ENCODE measurements around the gene DEFB108B. TPM values are rescaled to one million over a fixed set of nuclear protein-coding genes. Genes with fewer than 3 reads are reported as not detected.
"Not testable (repeated sequence)": the region's sequence is repeated elsewhere in the genome, so short reads cannot be mapped to it uniquely, and the experiment has no call there.

The DEFB108B gene
- total RNA-seq, 1 experiment from 2014 or later: not detected

DNA sequence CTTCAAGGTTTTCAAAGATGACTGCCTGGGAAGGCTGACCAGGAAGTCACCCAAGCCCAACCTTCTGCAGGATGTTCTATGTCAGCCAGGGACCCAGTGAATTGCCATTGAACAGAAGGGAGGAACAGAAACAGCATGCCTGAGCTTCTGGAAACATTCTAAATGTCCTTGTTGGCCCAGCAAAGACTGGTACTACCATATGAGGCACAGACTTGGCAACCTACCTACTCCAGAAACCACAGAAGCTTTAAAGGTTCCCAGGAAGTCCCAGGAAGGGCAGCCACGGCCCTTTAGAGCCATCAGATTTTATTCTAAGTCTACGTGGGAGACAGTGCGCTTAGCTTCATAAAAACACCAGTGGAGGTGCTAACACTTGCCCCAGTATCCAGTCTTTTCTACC lies 20.5 kb upstream of the DEFB108B start:
- intact Hi-C loops (cut with micrococcal nuclease; ENCODE audit: unreplicated experiment): loop anchor here (2.0 kb wide), 2 partner anchors 20 to 60 kb away; no protein-coding TSS in a partner anchor
- not testable (repeated sequence) for BruUV-seq (replicated peaks)

DNA sequence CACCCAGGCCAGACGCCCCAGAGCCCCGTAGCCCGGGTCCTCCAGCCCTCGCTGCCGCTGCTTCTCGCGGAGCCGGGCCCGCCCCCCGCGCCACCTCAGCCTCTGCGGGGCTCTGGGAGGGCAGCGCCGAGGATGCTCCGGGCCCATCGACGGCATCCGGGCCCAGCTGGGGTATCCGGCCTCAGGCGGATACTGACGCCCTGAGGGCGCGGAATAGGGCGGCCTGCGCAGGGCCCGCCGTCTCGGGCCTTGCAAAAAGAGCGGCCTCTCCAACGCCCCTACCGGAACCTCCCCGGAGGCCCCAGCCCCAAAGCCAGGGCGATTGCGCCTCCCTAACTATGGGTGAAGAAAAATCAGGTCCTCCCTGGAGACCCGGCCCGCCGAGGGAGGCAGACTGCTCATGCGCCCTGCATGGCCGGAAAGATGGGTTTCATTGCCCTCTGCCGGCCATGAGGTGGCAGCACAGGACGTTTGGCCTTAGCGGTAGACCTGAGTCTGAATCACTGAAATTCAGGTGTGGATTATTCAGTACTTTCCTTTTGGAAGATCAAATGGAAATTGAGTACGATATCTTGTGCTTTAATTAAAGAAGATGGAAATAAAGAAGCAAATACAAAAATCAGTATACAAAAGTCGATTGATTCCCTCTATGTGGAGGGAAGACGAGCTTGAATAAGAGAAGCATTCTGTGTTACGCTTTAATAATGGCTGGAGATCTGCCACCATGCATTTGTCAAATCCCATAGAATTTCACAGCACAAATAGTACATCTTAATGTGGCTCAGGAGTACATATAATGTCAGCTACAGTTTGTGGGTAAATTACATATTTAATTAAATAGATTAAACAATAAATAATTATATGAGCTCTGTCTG lies 19.3 kb upstream of the DEFB108B start:
- H3K9me3 ChIP-seq; H3K27me3 Mint-ChIP-seq (ENCODE audit: insufficient read depth, unreplicated experiment); H3K36me3 Mint-ChIP-seq (ENCODE audit: insufficient read depth, unreplicated experiment); H3K27me3 ChIP-seq (replicated peaks; ENCODE audit: control insufficient read depth, insufficient read depth, low read length); H3K27ac Mint-ChIP-seq (ENCODE audit: unreplicated experiment); H3K4me1 Mint-ChIP-seq (ENCODE audit: low read depth, unreplicated experiment); BruUV-seq (replicated peaks); H3K36me3 ChIP-seq (ENCODE audit: control insufficient read depth, insufficient read depth, low read length); H3K4me1 ChIP-seq; POLR2A ChIA-PET; H3K9me3 Mint-ChIP-seq (ENCODE audit: unreplicated experiment): not testable (repeated sequence)
- peak overlapping the region; percentile 58 for H3K4me3 Mint-ChIP-seq (ENCODE audit: unreplicated experiment)
- peak; percentile 91 to 94 for DNase-seq
- peak overlapping the region; percentile 44 for H3K4me3 ChIP-seq (ENCODE audit: low read depth, low read length)
- intact Hi-C loops (cut with micrococcal nuclease; ENCODE audit: unreplicated experiment): loop anchor here (1.0 to 2.0 kb wide), 3 partner anchors 13 to 61 kb away; no protein-coding TSS in a partner anchor
- peak; percentile 93 for TF ChIP-seq CTCF (IDR thresholded peaks at IDR 0.05; ENCODE audit: insufficient read depth in 1 of 2, low read depth in 1 of 2, low read length in 1 of 2, severe bottlenecking in 1 of 2, unreplicated experiment in 1 of 2)
- CTCF ChIA-PET: interaction anchor here (1.6 kb wide), 1 partner anchor 13 kb away, joined by 7 read pairs; no protein-coding TSS in a partner anchor

More for the DNA sequence above, 20.5 kb upstream of the DEFB108B start:
- H3K9me3 ChIP-seq; H3K36me3 Mint-ChIP-seq (ENCODE audit: insufficient read depth, unreplicated experiment); H3K27me3 Mint-ChIP-seq (ENCODE audit: insufficient read depth, unreplicated experiment); H3K4me3 ChIP-seq (ENCODE audit: low read depth, low read length); DNase-seq; H3K4me1 Mint-ChIP-seq (ENCODE audit: low read depth, unreplicated experiment); H3K27ac Mint-ChIP-seq (ENCODE audit: unreplicated experiment); H3K4me1 ChIP-seq; H3K27me3 ChIP-seq (replicated peaks; ENCODE audit: control insufficient read depth, insufficient read depth, low read length); POLR2A ChIA-PET; H3K9me3 Mint-ChIP-seq (ENCODE audit: unreplicated experiment); H3K36me3 ChIP-seq (ENCODE audit: control insufficient read depth, insufficient read depth, low read length): not testable (repeated sequence)
- peak overlapping the region; percentile 63 for H3K4me3 Mint-ChIP-seq (ENCODE audit: unreplicated experiment)
- CTCF ChIA-PET: interaction anchor here (1.6 kb wide), 1 partner anchor 12 kb away, joined by 7 read pairs; no protein-coding TSS in a partner anchor

GRCh38 chr11:71821539-71821938 lies 11.5 kb upstream of the DEFB108B start:
- H3K4me1 ChIP-seq; H3K9me3 Mint-ChIP-seq (ENCODE audit: unreplicated experiment); H3K9me3 ChIP-seq; CTCF ChIA-PET; H3K27me3 Mint-ChIP-seq (ENCODE audit: insufficient read depth, unreplicated experiment); H3K4me1 Mint-ChIP-seq (ENCODE audit: low read depth, unreplicated experiment); H3K4me3 Mint-ChIP-seq (ENCODE audit: unreplicated experiment); H3K36me3 Mint-ChIP-seq (ENCODE audit: insufficient read depth, unreplicated experiment); H3K27me3 ChIP-seq (replicated peaks; ENCODE audit: control insufficient read depth, insufficient read depth, low read length); intact Hi-C loops (cut with micrococcal nuclease; ENCODE audit: unreplicated experiment); H3K4me3 ChIP-seq (ENCODE audit: low read depth, low read length); DNase-seq; H3K36me3 ChIP-seq (ENCODE audit: control insufficient read depth, insufficient read depth, low read length); BruUV-seq (replicated peaks); H3K27ac Mint-ChIP-seq (ENCODE audit: unreplicated experiment); POLR2A ChIA-PET: not testable (repeated sequence)

DNA sequence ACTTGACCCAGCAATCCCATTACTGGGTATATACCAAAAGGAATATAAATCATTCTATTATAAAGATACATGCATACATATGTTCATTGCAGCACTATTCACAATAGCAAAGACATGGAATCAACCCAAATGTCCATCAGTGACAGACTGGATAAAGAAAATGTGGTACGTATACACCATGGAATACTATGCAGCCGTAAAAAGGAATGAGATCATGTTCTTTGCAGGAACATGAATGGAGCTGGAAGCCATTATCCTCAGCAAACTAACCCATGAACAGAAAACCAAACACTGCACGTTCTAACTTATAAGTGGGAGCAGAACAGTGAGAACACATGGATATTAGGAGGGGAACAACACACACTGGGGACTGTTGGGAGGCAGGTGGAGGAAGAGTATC lies 3.8 kb upstream of the DEFB108B start:
- H3K27me3 Mint-ChIP-seq (ENCODE audit: insufficient read depth, unreplicated experiment); intact Hi-C loops (cut with micrococcal nuclease; ENCODE audit: unreplicated experiment); H3K36me3 Mint-ChIP-seq (ENCODE audit: insufficient read depth, unreplicated experiment); H3K27ac Mint-ChIP-seq (ENCODE audit: unreplicated experiment); H3K36me3 ChIP-seq (ENCODE audit: control insufficient read depth, insufficient read depth, low read length); DNase-seq; H3K4me1 ChIP-seq; H3K27me3 ChIP-seq (replicated peaks; ENCODE audit: control insufficient read depth, insufficient read depth, low read length); CTCF ChIA-PET; POLR2A ChIA-PET; H3K4me1 Mint-ChIP-seq (ENCODE audit: low read depth, unreplicated experiment); H3K9me3 ChIP-seq; H3K4me3 Mint-ChIP-seq (ENCODE audit: unreplicated experiment); H3K9me3 Mint-ChIP-seq (ENCODE audit: unreplicated experiment); H3K4me3 ChIP-seq (ENCODE audit: low read depth, low read length); BruUV-seq (replicated peaks): not testable (repeated sequence)

DNA sequence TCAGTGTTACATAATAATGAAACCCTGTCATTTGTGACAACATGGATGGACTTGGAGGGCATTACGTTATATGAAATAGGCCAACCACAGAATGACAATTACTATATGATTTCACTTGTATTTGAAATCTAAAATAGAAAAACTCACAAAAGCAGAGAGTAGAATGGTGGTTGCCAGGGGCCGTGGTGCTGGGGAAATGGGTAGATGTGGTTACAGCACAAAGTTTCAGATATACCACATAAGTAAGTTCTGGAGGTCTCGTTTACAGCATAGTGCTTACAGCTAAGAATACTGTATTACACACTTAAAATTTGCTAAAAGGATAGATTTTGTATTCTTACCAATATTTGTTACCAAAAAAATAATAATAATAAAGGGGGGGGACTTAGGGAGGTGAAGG lies 3.3 kb upstream of the DEFB108B start:
- H3K27ac Mint-ChIP-seq (ENCODE audit: unreplicated experiment); H3K4me3 Mint-ChIP-seq (ENCODE audit: unreplicated experiment); H3K36me3 ChIP-seq (ENCODE audit: control insufficient read depth, insufficient read depth, low read length); BruUV-seq (replicated peaks); H3K9me3 ChIP-seq; POLR2A ChIA-PET; H3K36me3 Mint-ChIP-seq (ENCODE audit: insufficient read depth, unreplicated experiment); H3K4me3 ChIP-seq (ENCODE audit: low read depth, low read length); CTCF ChIA-PET; H3K27me3 ChIP-seq (replicated peaks; ENCODE audit: control insufficient read depth, insufficient read depth, low read length); DNase-seq; H3K4me1 Mint-ChIP-seq (ENCODE audit: low read depth, unreplicated experiment); H3K9me3 Mint-ChIP-seq (ENCODE audit: unreplicated experiment); H3K4me1 ChIP-seq; H3K27me3 Mint-ChIP-seq (ENCODE audit: insufficient read depth, unreplicated experiment); intact Hi-C loops (cut with micrococcal nuclease; ENCODE audit: unreplicated experiment): not testable (repeated sequence)

DNA sequence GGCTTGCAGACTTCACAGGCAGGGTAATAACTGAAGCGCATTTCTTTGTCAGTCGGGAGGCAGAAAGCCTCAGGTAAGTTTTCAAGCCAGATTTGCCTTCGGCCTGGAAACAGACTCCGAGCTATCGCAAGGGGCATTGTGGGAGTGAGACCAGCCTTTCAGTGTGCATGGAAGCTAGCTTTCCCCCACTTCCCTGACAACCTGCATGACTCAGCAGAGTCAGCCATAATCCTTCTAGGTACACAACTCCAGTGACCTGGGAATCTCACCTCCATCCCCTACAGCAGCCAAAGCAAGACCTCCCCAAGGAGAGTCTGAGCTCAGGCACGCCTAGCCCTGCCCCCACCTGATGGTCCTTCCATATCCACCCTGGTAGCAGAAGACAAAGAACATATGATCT lies 9.7 kb downstream of the DEFB108B start:
- H3K4me1 Mint-ChIP-seq (ENCODE audit: low read depth, unreplicated experiment); H3K36me3 ChIP-seq (ENCODE audit: control insufficient read depth, insufficient read depth, low read length); intact Hi-C loops (cut with micrococcal nuclease; ENCODE audit: unreplicated experiment); H3K4me3 ChIP-seq (ENCODE audit: low read depth, low read length); H3K4me3 Mint-ChIP-seq (ENCODE audit: unreplicated experiment); H3K9me3 ChIP-seq; H3K9me3 Mint-ChIP-seq (ENCODE audit: unreplicated experiment); H3K27me3 ChIP-seq (replicated peaks; ENCODE audit: control insufficient read depth, insufficient read depth, low read length); H3K36me3 Mint-ChIP-seq (ENCODE audit: insufficient read depth, unreplicated experiment); POLR2A ChIA-PET; H3K4me1 ChIP-seq; BruUV-seq (replicated peaks); H3K27me3 Mint-ChIP-seq (ENCODE audit: insufficient read depth, unreplicated experiment): not testable (repeated sequence)
- CTCF ChIA-PET: interaction anchor here (0.6 to 1.5 kb wide), 2 partner anchors 21 to 339 kb away, joined by 3 to 6 read pairs; no protein-coding TSS in a partner anchor
- DNase-seq: peak in 1 of 2 experiments; percentile 37
- peak overlapping the region; percentile 67 for H3K27ac Mint-ChIP-seq (ENCODE audit: unreplicated experiment)

Data from Caco-2 (cell line).